Measurements from ENCODE around the gene C1QTNF6.

DNA sequence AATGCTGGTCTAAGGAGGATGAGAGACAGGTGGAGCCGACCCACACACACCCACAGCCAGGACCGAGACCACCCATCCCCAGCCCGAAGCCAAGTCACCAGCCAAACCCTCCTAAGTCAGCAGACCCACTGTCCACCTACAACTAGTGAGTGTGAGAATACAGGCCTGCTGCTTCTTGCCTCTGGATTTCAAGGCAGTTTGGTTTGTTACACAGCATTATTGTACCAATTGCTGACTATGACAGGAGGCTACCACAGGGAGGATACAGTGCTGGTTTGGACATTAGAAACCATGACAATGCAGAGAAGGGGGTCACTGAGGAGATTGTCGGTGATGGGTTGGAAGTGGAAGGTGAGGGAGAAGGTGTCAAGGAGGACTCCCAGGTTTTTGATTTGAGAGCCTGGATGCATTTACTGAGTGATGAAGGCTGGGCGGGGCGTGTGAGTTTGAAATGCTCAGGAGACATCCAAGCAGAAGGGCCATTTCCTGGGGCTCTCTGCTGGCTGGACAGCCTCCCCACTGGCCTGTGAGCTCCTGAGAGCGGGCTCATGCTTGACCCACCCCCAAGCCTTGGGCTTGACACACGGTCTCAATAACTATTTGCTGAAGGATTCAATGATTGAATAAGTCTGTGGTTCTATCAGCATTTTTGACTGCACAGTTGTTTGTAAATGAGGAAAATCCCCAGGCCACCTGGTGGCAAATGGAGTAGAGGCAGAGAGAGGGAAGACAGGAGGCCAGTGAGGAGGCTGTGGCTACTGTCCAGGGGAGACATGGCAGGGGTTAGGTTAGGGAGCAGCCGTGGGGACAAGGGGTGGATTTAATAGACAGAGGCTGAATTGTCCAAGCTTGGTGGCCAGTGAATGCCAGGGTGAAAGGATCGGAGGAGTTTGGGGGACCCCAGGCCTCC lies 33.6 kb upstream of the C1QTNF6 start:
- no peak for TF ChIP-seq EZH2phosphoT487 (IDR thresholded peaks at IDR 0.05; ENCODE audit: low read depth, severe bottlenecking, unreplicated experiment)
- TF ChIP-seq, protein P1, sequence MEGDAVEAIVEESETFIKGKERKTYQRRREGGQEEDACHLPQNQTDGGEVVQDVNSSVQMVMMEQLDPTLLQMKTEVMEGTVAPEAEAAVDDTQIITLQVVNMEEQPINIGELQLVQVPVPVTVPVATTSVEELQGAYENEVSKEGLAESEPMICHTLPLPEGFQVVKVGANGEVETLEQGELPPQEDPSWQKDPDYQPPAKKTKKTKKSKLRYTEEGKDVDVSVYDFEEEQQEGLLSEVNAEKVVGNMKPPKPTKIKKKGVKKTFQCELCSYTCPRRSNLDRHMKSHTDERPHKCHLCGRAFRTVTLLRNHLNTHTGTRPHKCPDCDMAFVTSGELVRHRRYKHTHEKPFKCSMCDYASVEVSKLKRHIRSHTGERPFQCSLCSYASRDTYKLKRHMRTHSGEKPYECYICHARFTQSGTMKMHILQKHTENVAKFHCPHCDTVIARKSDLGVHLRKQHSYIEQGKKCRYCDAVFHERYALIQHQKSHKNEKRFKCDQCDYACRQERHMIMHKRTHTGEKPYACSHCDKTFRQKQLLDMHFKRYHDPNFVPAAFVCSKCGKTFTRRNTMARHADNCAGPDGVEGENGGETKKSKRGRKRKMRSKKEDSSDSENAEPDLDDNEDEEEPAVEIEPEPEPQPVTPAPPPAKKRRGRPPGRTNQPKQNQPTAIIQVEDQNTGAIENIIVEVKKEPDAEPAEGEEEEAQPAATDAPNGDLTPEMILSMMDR (IDR thresholded peaks at IDR 0.05; ENCODE audit: poor library complexity), result no peak

Data from hepatocyte (in vitro differentiated cells).